22Rv1 (cell line): ENCODE measurements around the gene MRGPRD.

Source experiments
- ZFX ChIP-seq: fragments of 450-650 bp; IDR thresholded peaks from 2 replicates; pipeline ENCODE4 v1.6.1; 2017; ENCODE audit warnings: antibody characterized with exemption, borderline replicate concordance
- TF ChIP-seq, protein P1 (sequence below): fragments of 450-650 bp; IDR thresholded peaks from 2 replicates; pipeline ENCODE4 v1.5.1; 2017; ENCODE audit warnings: mild to moderate bottlenecking

DNA sequence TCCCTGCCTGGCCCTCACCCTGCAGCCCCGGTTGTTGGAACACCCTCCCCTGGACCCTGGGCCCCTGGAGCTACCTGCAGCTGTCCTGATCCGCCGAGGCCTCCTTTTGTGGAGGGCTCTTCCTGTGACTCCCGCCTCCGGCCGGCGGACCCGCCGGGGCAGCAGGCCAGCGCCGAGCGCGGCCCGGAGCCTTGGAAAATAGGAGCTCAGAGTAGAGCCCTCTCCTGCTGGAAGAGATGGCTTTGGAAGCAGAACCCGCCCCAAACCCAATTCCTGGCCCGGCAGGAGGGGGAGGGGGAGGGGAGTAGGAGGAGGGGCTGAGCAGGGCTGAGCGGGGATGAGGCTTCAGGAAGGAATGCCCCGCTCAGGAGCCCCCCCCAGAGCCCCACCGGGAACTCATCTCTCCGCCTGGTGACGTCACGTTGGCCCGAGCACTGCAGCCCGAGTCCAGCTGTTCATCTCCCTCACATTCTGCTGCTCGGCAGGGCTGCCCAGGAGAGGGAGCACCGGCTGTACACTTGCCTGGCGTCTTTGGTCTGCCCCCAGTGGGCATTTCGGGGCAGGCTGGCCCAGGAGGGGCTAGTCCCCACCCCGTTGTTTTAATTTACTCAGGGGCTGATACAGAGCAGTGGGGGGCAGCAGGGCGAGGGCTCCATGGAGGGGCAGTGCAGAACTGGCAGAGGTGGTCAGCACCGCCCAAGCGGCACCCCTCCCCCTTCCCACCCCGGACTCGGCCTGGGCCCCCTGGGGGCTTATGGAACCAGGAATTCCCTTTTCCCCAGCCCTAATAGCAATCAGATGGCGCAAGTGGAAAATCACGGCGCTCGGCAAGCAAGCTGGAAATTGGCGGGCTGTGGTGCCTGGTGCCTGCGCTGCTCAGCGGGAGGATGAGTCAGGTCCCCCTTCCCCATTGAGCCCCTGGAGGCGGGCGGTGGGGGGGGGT lies 32.5 kb upstream of the MRGPRD start, which contains the start of gene MRGPRF:
- TF ChIP-seq, protein P1, sequence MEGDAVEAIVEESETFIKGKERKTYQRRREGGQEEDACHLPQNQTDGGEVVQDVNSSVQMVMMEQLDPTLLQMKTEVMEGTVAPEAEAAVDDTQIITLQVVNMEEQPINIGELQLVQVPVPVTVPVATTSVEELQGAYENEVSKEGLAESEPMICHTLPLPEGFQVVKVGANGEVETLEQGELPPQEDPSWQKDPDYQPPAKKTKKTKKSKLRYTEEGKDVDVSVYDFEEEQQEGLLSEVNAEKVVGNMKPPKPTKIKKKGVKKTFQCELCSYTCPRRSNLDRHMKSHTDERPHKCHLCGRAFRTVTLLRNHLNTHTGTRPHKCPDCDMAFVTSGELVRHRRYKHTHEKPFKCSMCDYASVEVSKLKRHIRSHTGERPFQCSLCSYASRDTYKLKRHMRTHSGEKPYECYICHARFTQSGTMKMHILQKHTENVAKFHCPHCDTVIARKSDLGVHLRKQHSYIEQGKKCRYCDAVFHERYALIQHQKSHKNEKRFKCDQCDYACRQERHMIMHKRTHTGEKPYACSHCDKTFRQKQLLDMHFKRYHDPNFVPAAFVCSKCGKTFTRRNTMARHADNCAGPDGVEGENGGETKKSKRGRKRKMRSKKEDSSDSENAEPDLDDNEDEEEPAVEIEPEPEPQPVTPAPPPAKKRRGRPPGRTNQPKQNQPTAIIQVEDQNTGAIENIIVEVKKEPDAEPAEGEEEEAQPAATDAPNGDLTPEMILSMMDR: no peak; the same call in 1 of the 2 replicates
- TF ChIP-seq ZFX: no peak
